ENCODE data around the gene MRGPRG.
"Not testable (repeated sequence)": the region's sequence is repeated elsewhere in the genome, so short reads cannot be mapped to it uniquely, and the experiment has no call there.

DNA sequence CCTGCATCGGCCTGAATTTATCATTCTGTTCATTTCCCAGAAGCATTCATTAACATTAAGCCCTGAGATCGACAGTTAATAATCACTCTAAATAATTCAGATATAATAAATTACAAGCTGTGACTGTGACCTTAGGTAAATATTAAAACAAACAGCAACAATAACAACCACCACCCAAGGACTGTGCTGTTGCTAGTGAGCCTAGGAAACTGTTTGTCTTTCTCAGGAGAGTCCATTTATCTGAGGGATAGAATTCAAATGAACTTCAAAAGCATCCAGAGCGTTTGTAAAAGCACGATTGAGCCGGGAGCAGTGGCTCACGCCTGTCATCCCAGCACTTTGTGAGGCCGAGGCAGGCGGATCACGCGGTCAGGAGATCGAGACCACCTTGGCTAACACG, 36.6 kb upstream of the MRGPRG start:
- TF ChIP-seq, protein P1, sequence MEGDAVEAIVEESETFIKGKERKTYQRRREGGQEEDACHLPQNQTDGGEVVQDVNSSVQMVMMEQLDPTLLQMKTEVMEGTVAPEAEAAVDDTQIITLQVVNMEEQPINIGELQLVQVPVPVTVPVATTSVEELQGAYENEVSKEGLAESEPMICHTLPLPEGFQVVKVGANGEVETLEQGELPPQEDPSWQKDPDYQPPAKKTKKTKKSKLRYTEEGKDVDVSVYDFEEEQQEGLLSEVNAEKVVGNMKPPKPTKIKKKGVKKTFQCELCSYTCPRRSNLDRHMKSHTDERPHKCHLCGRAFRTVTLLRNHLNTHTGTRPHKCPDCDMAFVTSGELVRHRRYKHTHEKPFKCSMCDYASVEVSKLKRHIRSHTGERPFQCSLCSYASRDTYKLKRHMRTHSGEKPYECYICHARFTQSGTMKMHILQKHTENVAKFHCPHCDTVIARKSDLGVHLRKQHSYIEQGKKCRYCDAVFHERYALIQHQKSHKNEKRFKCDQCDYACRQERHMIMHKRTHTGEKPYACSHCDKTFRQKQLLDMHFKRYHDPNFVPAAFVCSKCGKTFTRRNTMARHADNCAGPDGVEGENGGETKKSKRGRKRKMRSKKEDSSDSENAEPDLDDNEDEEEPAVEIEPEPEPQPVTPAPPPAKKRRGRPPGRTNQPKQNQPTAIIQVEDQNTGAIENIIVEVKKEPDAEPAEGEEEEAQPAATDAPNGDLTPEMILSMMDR (IDR thresholded peaks at IDR 0.05): not testable (repeated sequence)
- TF ChIP-seq POLR2AphosphoS5 (IDR thresholded peaks at IDR 0.05; ENCODE audit: low read depth, low read length); SIN3A (IDR thresholded peaks at IDR 0.05; ENCODE audit: borderline replicate concordance, insufficient read depth, low read depth, low read length): not testable (repeated sequence)
- TF ChIP-seq, protein P2, sequence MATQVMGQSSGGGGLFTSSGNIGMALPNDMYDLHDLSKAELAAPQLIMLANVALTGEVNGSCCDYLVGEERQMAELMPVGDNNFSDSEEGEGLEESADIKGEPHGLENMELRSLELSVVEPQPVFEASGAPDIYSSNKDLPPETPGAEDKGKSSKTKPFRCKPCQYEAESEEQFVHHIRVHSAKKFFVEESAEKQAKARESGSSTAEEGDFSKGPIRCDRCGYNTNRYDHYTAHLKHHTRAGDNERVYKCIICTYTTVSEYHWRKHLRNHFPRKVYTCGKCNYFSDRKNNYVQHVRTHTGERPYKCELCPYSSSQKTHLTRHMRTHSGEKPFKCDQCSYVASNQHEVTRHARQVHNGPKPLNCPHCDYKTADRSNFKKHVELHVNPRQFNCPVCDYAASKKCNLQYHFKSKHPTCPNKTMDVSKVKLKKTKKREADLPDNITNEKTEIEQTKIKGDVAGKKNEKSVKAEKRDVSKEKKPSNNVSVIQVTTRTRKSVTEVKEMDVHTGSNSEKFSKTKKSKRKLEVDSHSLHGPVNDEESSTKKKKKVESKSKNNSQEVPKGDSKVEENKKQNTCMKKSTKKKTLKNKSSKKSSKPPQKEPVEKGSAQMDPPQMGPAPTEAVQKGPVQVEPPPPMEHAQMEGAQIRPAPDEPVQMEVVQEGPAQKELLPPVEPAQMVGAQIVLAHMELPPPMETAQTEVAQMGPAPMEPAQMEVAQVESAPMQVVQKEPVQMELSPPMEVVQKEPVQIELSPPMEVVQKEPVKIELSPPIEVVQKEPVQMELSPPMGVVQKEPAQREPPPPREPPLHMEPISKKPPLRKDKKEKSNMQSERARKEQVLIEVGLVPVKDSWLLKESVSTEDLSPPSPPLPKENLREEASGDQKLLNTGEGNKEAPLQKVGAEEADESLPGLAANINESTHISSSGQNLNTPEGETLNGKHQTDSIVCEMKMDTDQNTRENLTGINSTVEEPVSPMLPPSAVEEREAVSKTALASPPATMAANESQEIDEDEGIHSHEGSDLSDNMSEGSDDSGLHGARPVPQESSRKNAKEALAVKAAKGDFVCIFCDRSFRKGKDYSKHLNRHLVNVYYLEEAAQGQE (IDR thresholded peaks at IDR 0.05; ENCODE audit: insufficient read depth in 1 of 2, low read depth in 2 of 2, low read length in 1 of 2): not testable (repeated sequence)

Measured in Panc1 (cell line).